Fibroblast of villous mesenchyme (primary cell): ENCODE measurements around the gene NOTCH4. TPM values are rescaled to one million over a fixed set of nuclear protein-coding genes. Genes with fewer than 3 reads are reported as not detected.
"Not testable (repeated sequence)": the region's sequence is repeated elsewhere in the genome, so short reads cannot be mapped to it uniquely, and the experiment has no call there.

Experiments used
- DNase-seq: peaks from one replicate; pipeline ENCODE4 v3.0.0-alpha.2; 2010; ENCODE audit warnings: low read depth
- H3K4me3 ChIP-seq: 2 replicates; pipeline ENCODE4 v1.5.1; 2011; ENCODE audit warnings: low read depth, mild to moderate bottlenecking, low read length
- total RNA-seq: library from RNA; depleted of rRNA; stranded (reverse); fragments of >200 nt; gene quantifications from 2 replicates; pipeline ENCODE4 v1.2.3, GENCODE V29; 2012
- TF ChIP-seq, protein P1 (sequence below): IDR thresholded peaks from 2 replicates; pipeline ENCODE4 v1.5.1; 2012; ENCODE audit warnings: low read depth, mild to moderate bottlenecking, low read length; ENCODE audit not compliant: insufficient read depth

The NOTCH4 gene
- total RNA-seq, 1 donor, result 1.3 TPM

DNA sequence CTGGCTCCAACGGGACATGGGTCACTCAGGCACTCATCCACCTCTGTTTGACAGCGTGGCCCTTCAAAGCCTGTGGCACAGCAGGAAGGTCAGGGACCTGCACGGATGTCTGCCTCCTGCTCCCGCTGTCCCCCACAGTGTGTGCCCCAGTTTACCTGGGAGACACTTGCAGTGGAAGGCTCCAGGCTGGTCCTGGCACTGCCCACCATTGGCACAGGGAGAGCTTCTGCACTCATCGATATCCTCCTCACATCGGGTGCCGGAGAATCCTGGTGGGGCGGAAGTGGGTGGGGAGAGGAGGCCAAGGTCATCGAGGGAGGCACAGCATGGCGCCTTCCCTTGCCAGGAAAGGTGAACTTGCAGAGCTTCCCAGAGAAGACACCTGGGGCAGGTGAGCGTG is 6.9 kb downstream of the NOTCH4 start:
- TF ChIP-seq, protein P1, sequence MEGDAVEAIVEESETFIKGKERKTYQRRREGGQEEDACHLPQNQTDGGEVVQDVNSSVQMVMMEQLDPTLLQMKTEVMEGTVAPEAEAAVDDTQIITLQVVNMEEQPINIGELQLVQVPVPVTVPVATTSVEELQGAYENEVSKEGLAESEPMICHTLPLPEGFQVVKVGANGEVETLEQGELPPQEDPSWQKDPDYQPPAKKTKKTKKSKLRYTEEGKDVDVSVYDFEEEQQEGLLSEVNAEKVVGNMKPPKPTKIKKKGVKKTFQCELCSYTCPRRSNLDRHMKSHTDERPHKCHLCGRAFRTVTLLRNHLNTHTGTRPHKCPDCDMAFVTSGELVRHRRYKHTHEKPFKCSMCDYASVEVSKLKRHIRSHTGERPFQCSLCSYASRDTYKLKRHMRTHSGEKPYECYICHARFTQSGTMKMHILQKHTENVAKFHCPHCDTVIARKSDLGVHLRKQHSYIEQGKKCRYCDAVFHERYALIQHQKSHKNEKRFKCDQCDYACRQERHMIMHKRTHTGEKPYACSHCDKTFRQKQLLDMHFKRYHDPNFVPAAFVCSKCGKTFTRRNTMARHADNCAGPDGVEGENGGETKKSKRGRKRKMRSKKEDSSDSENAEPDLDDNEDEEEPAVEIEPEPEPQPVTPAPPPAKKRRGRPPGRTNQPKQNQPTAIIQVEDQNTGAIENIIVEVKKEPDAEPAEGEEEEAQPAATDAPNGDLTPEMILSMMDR, result no peak
- DNase-seq, result no peak

DNA sequence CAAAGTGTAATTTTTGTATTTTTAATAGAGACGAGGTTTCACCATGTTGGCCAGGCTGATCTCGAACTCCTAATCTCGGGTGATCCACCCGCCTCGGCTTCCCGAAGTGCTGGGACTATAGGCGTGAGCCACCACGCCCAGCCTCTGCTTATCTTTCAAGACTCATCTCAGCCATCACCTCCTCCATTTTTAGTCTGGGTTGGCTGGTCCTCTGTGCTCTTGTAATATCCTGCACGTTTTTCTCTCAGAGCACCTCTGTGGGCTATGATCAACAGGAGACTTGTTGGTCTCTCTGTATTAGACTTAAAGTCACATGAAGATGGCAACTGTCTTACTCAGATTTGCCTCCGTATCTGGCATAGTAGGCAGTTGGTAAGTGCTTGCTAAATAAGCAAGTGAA is 7.6 kb downstream of the NOTCH4 start:
- DNase-seq, result no peak
- TF ChIP-seq, protein P1, result no peak

More for the DNA sequence above, 6.9 kb downstream of the NOTCH4 start:
- no peak overlapping the region for H3K4me3 ChIP-seq

DNA sequence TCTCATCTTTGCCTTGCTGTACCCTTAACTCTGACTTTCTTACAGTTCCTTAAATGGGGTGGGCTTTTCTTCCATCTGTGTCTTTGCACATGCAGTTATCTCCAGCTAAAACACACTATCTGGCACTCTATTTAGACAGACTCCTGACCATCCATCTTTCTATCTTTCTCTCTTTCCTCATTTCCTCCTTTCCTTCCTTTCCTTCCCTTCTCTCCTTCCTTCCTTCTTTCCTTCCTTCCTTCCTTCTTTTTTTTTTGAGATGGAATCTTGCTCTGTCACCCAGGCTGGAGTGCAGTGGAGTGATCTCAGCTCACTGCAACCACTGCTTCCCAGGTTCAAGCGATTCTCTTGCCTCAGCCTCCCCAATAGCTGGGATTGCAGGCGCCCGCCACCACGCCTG is 8.2 kb downstream of the NOTCH4 start:
- no peak for DNase-seq
- TF ChIP-seq, protein P1, result no peak
- no peak overlapping the region for H3K4me3 ChIP-seq

More for the DNA sequence above, 7.6 kb downstream of the NOTCH4 start:
- no peak overlapping the region for H3K4me3 ChIP-seq

DNA sequence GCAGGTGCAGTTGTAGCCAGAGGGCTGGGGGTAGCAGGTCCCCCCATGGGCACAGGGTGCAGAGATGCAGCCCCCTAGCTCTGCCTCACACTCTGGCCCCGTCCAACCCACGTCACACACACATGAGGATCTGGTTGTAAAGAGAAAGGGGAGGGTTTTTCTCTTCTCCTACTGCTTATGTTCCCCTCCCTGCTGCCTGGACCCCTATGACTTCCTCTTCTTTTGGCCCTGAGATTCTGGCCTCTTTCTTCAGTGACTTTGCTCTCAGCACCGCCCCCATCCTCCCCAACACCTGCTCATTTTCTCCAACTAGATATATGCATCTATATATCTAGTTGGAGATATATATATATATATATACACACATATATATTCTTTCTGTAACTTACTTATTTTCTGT is 9.7 kb downstream of the NOTCH4 start:
- H3K4me3 ChIP-seq, result no peak overlapping the region
- TF ChIP-seq, protein P1, result no peak
- no peak for DNase-seq

DNA sequence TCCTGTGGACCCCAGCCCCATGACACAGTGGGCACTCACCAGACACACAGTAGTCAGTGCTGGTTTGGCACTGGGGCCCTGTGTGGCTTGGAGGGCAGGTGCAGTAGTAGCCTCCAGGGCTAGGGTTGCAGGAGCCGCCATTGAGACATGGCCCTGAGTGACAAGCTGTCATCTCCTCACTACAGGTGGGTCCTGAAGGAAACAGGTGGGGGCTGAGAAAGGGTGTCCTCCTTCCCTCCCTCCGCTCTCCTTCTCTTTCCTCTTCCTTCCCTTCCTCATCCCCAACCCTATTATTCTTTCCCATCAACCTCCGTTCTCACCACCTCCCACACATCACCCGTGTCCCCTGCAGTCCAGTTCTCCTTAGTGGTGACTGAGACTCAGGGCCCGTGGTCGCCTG is 10.2 kb downstream of the NOTCH4 start:
- TF ChIP-seq, protein P1, result no peak

DNA sequence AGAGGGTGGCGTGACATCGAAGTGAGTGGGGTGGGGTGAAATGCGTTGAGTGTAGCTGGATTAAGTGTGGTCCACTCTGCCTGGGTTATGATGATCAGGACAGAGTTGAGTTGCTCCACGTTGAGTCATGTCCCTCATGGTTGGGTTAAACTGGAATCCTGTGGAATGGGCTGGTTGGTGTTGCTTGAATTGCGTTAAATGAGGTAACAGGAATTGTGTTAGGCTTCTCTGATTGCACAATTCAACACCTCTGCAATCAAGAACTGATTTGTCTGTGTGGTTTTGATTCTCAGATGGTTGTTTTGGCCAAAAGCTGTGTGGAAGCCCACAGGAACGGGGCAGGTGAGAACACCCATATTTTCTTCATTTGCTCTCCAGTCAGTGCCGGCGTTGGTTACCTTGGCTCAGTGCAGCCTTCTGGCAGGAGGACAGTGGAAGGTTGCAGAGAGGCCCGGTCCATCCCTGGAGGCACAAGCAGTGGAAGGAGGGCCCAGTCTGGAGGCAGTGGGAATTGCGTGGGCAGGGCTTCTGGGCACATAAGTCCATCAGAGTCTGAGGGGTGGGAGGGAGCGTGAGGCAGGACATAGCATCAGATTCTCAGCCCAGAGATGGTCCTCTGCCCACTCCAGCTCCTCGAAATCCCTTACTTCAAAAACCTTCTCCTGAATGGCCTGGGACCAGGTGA is 11.6 kb downstream of the NOTCH4 start:
- no peak for DNase-seq
- TF ChIP-seq, protein P1, result no peak
- H3K4me3 ChIP-seq, result no peak overlapping the region

More for the DNA sequence above, 10.2 kb downstream of the NOTCH4 start:
- no peak overlapping the region for H3K4me3 ChIP-seq
- no peak for DNase-seq

DNA sequence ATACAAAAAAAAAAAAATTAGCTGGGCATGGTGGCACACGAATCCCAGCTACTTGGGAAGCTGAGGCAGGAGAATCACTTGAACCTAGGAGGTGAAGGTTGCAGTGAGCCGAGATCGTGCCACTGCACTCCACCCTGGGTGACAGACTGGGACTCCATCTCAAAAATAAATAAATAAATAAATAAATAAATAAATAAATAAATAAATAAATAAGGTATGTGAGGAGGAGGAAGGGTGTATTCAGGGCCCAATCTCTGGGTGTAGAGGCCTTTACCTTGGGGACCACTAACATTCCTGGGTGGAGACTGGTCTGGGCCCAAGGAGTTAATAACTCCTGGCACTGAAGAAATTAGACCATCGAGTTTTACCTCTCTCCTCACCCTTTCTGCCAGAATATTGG is 12.4 kb downstream of the NOTCH4 start:
- not testable (repeated sequence) for DNase-seq, H3K4me3 ChIP-seq
